NK-92 treated with Interleukin-12 subunit alpha and Interleukin-12 subunit beta, amount 100 ng/mL, for 24 hours (cell line): Measurements from ENCODE around the gene YKT6.

Source experiments
- DNase-seq: peaks from one replicate; lab custom pipeline; 2025; lab: John Stamatoyannopoulos, UW

The YKT6 gene

GRCh38 chr7:44218418-44219201 lies 17.8 kb downstream of the YKT6 start:
- DNase-seq = no peak

- DNase-seq = no peak
These were observed 18.7 kb downstream of the YKT6 start for GRCh38 chr7:44219371-44220045.

GRCh38 chr7:44220046-44220357 lies 19.2 kb downstream of the YKT6 start:
- no peak for DNase-seq

GRCh38 chr7:44220358-44221112 lies 19.8 kb downstream of the YKT6 start:
- DNase-seq = no peak

GRCh38 chr7:44221231-44221791 lies 20.5 kb downstream of the YKT6 start:
- no peak for DNase-seq

GRCh38 chr7:44222074-44222473 lies 21.3 kb downstream of the YKT6 start:
- no peak for DNase-seq

- DNase-seq = no peak
These were observed 22.0 kb downstream of the YKT6 start for GRCh38 chr7:44222776-44223261.

- DNase-seq = no peak
These were observed 22.7 kb downstream of the YKT6 start for GRCh38 chr7:44223362-44224079.

- DNase-seq = no peak
These were observed 23.5 kb downstream of the YKT6 start for GRCh38 chr7:44224080-44224973.

GRCh38 chr7:44224974-44225565 lies 24.3 kb downstream of the YKT6 start:
- no peak for DNase-seq

GRCh38 chr7:44225566-44226395 lies 25.0 kb downstream of the YKT6 start:
- DNase-seq = no peak

- DNase-seq = no peak
These were observed 25.6 kb downstream of the YKT6 start for GRCh38 chr7:44226396-44226753.

GRCh38 chr7:44227911-44228310 lies 27.1 kb downstream of the YKT6 start:
- DNase-seq = no peak

GRCh38 chr7:44228571-44229350 lies 28.0 kb downstream of the YKT6 start:
- DNase-seq = no peak

GRCh38 chr7:44229546-44230105 lies 28.8 kb downstream of the YKT6 start:
- no peak for DNase-seq

- DNase-seq = no peak
These were observed 29.5 kb downstream of the YKT6 start for GRCh38 chr7:44230286-44230685.

GRCh38 chr7:44231088-44231487 lies 30.3 kb downstream of the YKT6 start:
- no peak for DNase-seq

GRCh38 chr7:44232396-44232795 lies 31.6 kb downstream of the YKT6 start:
- DNase-seq = no peak
